ENCODE results near the gene KLF13. TPM values are rescaled to one million over a fixed set of nuclear protein-coding genes. Genes with fewer than 3 reads are reported as not detected.

Gene KLF13
- total RNA-seq, 2 experiments from 2014 or later, result 134 to 145 TPM

- H3K27ac Mint-ChIP-seq, result peak overlapping the region; percentile 61
- CTCF ChIA-PET, result interaction anchor here (0.9 kb wide), 1 partner anchor 116 kb away, joined by 3 read pairs; no protein-coding TSS in a partner anchor
- intact Hi-C loops (cut with micrococcal nuclease), result no loop called here
- no peaks in the 10 kb centered on the region for H3K27me3 Mint-ChIP-seq
- DNase-seq, result no peak
- peak overlapping the region; percentile 49 for H3K4me3 Mint-ChIP-seq
- POLR2A ChIA-PET, result interaction anchor here (1.1 to 3.0 kb wide), 2 partner anchors 12 to 16 kb away, joined by 3 to 18 read pairs; no protein-coding TSS in a partner anchor
- peaks cover 64% of the 10 kb centered on the region for H3K4me1 Mint-ChIP-seq (ENCODE audit: low read depth)
- peaks cover 19% of the 10 kb centered on the region for H3K36me3 Mint-ChIP-seq
- H3K9me3 Mint-ChIP-seq, result no peaks in the 10 kb centered on the region
Measured at GRCh38 chr15:31330836-31331235, 4.2 kb downstream of the KLF13 start.

- intact Hi-C loops (cut with micrococcal nuclease), result no loop called here
- Mint-ChIP-seq H3K4me3 (peak overlapping the region; percentile 49), H3K9me3 (no peaks in the 10 kb centered on the region), H3K4me1 (ENCODE audit: low read depth) (peaks cover 70% of the 10 kb centered on the region), H3K27ac (peak overlapping the region; percentile 61), H3K36me3 (peaks cover 19% of the 10 kb centered on the region), H3K27me3 (no peaks in the 10 kb centered on the region)
- ChIA-PET CTCF (interaction anchor here (1.1 kb wide), 1 partner anchor 16 kb away, joined by 3 read pairs; no protein-coding TSS in a partner anchor), POLR2A (interaction anchor here (1.6 kb wide), 1 partner anchor 15 kb away, joined by 5 read pairs; no protein-coding TSS in a partner anchor)
- DNase-seq, result no peak
Measured at GRCh38 chr15:31331389-31331788, 4.8 kb downstream of the KLF13 start.

- peaks cover 19% of the 10 kb centered on the region for H3K36me3 Mint-ChIP-seq
- peak overlapping the region; percentile 49 for H3K4me3 Mint-ChIP-seq
- no peaks in the 10 kb centered on the region for H3K27me3 Mint-ChIP-seq
- intact Hi-C loops (cut with micrococcal nuclease), result no loop called here
- peaks cover 78% of the 10 kb centered on the region for H3K4me1 Mint-ChIP-seq (ENCODE audit: low read depth)
- ChIA-PET CTCF (interaction anchor here (1.0 to 1.4 kb wide), 5 partner anchors 15 to 156 kb away, joined by 3 to 5 read pairs (median 3); no protein-coding TSS in a partner anchor), POLR2A (interaction anchor here (1.6 kb wide), 1 partner anchor 14 kb away, joined by 5 read pairs; no protein-coding TSS in a partner anchor)
- peak overlapping the region; percentile 61 for H3K27ac Mint-ChIP-seq
- peak; percentile 48 for DNase-seq
- no peaks in the 10 kb centered on the region for H3K9me3 Mint-ChIP-seq
Measured at GRCh38 chr15:31332020-31332680, 5.5 kb downstream of the KLF13 start.

- H3K9me3 Mint-ChIP-seq, result no peaks in the 10 kb centered on the region
- H3K36me3 Mint-ChIP-seq, result peaks cover 19% of the 10 kb centered on the region
- intact Hi-C loops (cut with micrococcal nuclease), result no loop called here
Measured at GRCh38 chr15:31332681-31333071, 6.0 kb downstream of the KLF13 start.

GRCh38 chr15:31333119-31333518 lies 6.5 kb downstream of the KLF13 start:
- POLR2A ChIA-PET, result interaction anchor here (1.6 kb wide), 1 partner anchor 13 kb away, joined by 5 read pairs; no protein-coding TSS in a partner anchor
- no peaks in the 10 kb centered on the region for H3K27me3 Mint-ChIP-seq
- CTCF ChIA-PET, result interaction anchor here (0.9 to 1.4 kb wide), 6 partner anchors 10 to 155 kb away, joined by 3 to 5 read pairs (median 3); no protein-coding TSS in a partner anchor
- no peaks in the 10 kb centered on the region for H3K9me3 Mint-ChIP-seq
- H3K27ac Mint-ChIP-seq, result no peak overlapping the region
- peaks cover 87% of the 10 kb centered on the region for H3K4me1 Mint-ChIP-seq (ENCODE audit: low read depth)
- no peak for DNase-seq
- H3K4me3 Mint-ChIP-seq, result no peak overlapping the region
- intact Hi-C loops (cut with micrococcal nuclease), result no loop called here
- H3K36me3 Mint-ChIP-seq, result peaks cover 19% of the 10 kb centered on the region

More at GRCh38 chr15:31332681-31333071, 6.0 kb downstream of the KLF13 start:
- POLR2A ChIA-PET, result interaction anchor here (1.6 kb wide), 1 partner anchor 13 kb away, joined by 5 read pairs; no protein-coding TSS in a partner anchor
- Mint-ChIP-seq H3K4me1 (ENCODE audit: low read depth) (peaks cover 83% of the 10 kb centered on the region), H3K4me3 (no peak overlapping the region), H3K27me3 (no peaks in the 10 kb centered on the region), H3K27ac (peak overlapping the region; percentile 61)
- CTCF ChIA-PET, result interaction anchor here (0.9 to 1.4 kb wide), 7 partner anchors 10 to 155 kb away, joined by 3 to 5 read pairs (median 3); no protein-coding TSS in a partner anchor
- no peak for DNase-seq

GRCh38 chr15:31333820-31334219 lies 7.2 kb downstream of the KLF13 start:
- Mint-ChIP-seq H3K36me3 (peaks cover 13% of the 10 kb centered on the region), H3K4me1 (ENCODE audit: low read depth) (peaks cover 92% of the 10 kb centered on the region), H3K4me3 (no peak overlapping the region)

GRCh38 chr15:31335989-31336592 lies 9.5 kb downstream of the KLF13 start:
- ChIA-PET POLR2A (interaction anchor here (0.6 to 1.1 kb wide), 2 partner anchors 11 to 696 kb away, joined by 3 to 4 read pairs; no protein-coding TSS in a partner anchor), CTCF (no interaction called here)
- DNase-seq, result no peak
- Mint-ChIP-seq H3K27me3 (no peaks in the 10 kb centered on the region), H3K36me3 (peaks cover 1% of the 10 kb centered on the region), H3K4me1 (ENCODE audit: low read depth) (peaks cover 97% of the 10 kb centered on the region), H3K4me3 (no peak overlapping the region), H3K27ac (peak overlapping the region; percentile 56), H3K9me3 (no peaks in the 10 kb centered on the region)
- intact Hi-C loops (cut with micrococcal nuclease), result no loop called here

More at GRCh38 chr15:31333820-31334219, 7.2 kb downstream of the KLF13 start:
- Mint-ChIP-seq H3K27me3 (no peaks in the 10 kb centered on the region), H3K9me3 (no peaks in the 10 kb centered on the region), H3K27ac (no peak overlapping the region)
- POLR2A ChIA-PET, result interaction anchor here (0.6 kb wide), 1 partner anchor 20 kb away, joined by 3 read pairs; no protein-coding TSS in a partner anchor
- intact Hi-C loops (cut with micrococcal nuclease), result no loop called here
- DNase-seq, result no peak
- CTCF ChIA-PET, result no interaction called here

- DNase-seq, result no peak
- ChIA-PET POLR2A (interaction anchor here (0.6 kb wide), 1 partner anchor 696 kb away, joined by 4 read pairs; no protein-coding TSS in a partner anchor), CTCF (no interaction called here)
- Mint-ChIP-seq H3K4me3 (no peak overlapping the region), H3K36me3 (peaks cover 1% of the 10 kb centered on the region), H3K27me3 (no peaks in the 10 kb centered on the region), H3K27ac (peak overlapping the region; percentile 56), H3K4me1 (ENCODE audit: low read depth) (peaks cover 97% of the 10 kb centered on the region), H3K9me3 (no peaks in the 10 kb centered on the region)
- intact Hi-C loops (cut with micrococcal nuclease), result no loop called here
Measured at GRCh38 chr15:31336593-31337295, 10.1 kb downstream of the KLF13 start.

GRCh38 chr15:31337352-31338031 lies 10.9 kb downstream of the KLF13 start:
- Mint-ChIP-seq H3K4me1 (ENCODE audit: low read depth) (peaks cover 97% of the 10 kb centered on the region), H3K36me3 (peaks cover 1% of the 10 kb centered on the region), H3K4me3 (no peak overlapping the region), H3K27me3 (no peaks in the 10 kb centered on the region), H3K27ac (peak overlapping the region; percentile 84), H3K9me3 (no peaks in the 10 kb centered on the region)
- POLR2A ChIA-PET, result interaction anchor here (1.2 to 1.7 kb wide), 2 partner anchors 9 to 29 kb away, joined by 3 to 5 read pairs; no protein-coding TSS in a partner anchor
- CTCF ChIA-PET, result interaction anchor here (1.0 to 1.3 kb wide), 3 partner anchors 9 to 28 kb away, joined by 3 to 4 read pairs (median 3); no protein-coding TSS in a partner anchor
- intact Hi-C loops (cut with micrococcal nuclease), result loop anchor here (1.0 kb wide), 1 partner anchor 9 kb away; no protein-coding TSS in a partner anchor
- DNase-seq, result no peak

- H3K4me1 Mint-ChIP-seq (ENCODE audit: low read depth), result peaks cover 98% of the 10 kb centered on the region
- intact Hi-C loops (cut with micrococcal nuclease), result loop anchor here (1.0 kb wide), 1 partner anchor 8 kb away; no protein-coding TSS in a partner anchor
- CTCF ChIA-PET, result interaction anchor here (0.7 to 1.3 kb wide), 7 partner anchors 8 to 97 kb away, joined by 3 to 4 read pairs (median 3); no protein-coding TSS in a partner anchor
- H3K36me3 Mint-ChIP-seq, result peaks cover 1% of the 10 kb centered on the region
- peak overlapping the region; percentile 84 for H3K27ac Mint-ChIP-seq
- DNase-seq, result no peak
- no peaks in the 10 kb centered on the region for H3K9me3 Mint-ChIP-seq
- H3K4me3 Mint-ChIP-seq, result peak overlapping the region; percentile 35
- no peaks in the 10 kb centered on the region for H3K27me3 Mint-ChIP-seq
- POLR2A ChIA-PET, result interaction anchor here (1.0 to 1.7 kb wide), 5 partner anchors 9 to 28 kb away, joined by 3 to 5 read pairs (median 3); partner anchors contain the start of gene KLF13
Measured at GRCh38 chr15:31338318-31338878, 11.8 kb downstream of the KLF13 start.

All from activated CD4-positive, alpha-beta memory T cell treated with anti-CD3 and anti-CD28 coated beads for 36 hours (primary cell).